Measurements from ENCODE around the gene MUC6. TPM values are rescaled to one million over a fixed set of nuclear protein-coding genes. Genes with fewer than 3 reads are reported as not detected.

Gene MUC6
- total and polyA plus RNA-seq, 9 of the 15 experiments (the other 6 are each of a cell fraction or from before 2014, with no cell fraction given): not detected

DNA sequence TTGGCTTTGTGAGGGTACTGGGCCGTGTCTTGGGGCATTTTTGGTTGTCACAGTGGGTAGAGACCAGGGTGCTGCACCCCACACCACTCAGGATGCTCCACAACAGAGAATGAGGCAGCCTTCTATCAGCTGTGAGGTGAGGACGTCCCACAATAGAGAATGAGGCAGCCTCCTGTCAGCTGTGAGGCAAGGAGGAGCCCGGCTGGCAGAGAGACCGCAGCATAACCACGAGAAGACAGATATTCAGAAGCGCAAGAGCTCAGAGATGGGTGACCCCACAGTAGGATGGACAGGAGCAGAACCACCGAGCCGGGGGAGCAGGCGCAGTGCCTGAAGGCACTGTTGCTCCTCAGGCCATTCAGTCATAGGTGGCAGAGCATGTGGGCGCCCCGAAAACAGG, 63.3 kb downstream of the MUC6 start (continued):
- TF ChIP-seq PHF21A (IDR thresholded peaks at IDR 0.05; ENCODE audit: borderline replicate concordance, low read depth) (no peak), HINFP (tag; conservative IDR thresholded peaks at IDR 0.05; ENCODE audit: low read depth) (no peak), ZNF695 (CRISPR knock-in tag; IDR thresholded peaks at IDR 0.05) (no peak), HMGXB4 (CRISPR knock-in tag; IDR thresholded peaks at IDR 0.05) (no peak), TCF7L2 (IDR thresholded peaks at IDR 0.05; ENCODE audit: low read depth, low read length) (no peak), CC2D1A (IDR thresholded peaks at IDR 0.05) (no peak), NONO (IDR thresholded peaks at IDR 0.05; ENCODE audit: low read depth in 2 of 2, low read length in 1 of 2) (no peak), BRD9 (IDR thresholded peaks at IDR 0.05; ENCODE audit: low read depth, partially characterized antibody) (no peak), ETS2 (tag; IDR thresholded peaks at IDR 0.05; ENCODE audit: borderline replicate concordance, poor library complexity, severe bottlenecking) (no peak)

All from K562 (cell line).